HepG2 (cell line): ENCODE results near the gene KRT24. TPM values are rescaled to one million over a fixed set of nuclear protein-coding genes. Genes with fewer than 3 reads are reported as not detected.

ENCODE experiments used
- ATAC-seq: fragments of 200-7000 bp; cut with Tn5 transposase; 3 replicates; pipeline ENCODE4 v1.9.1; 2020; ENCODE audit warnings: mild to moderate bottlenecking, moderate library complexity
- BruUV-seq: library from RNA; stranded (reverse); fragments of 400-500 nt; replicated peaks from 2 replicates; lab custom pipeline; 2021; lab: Mats Ljungman, UMichigan
- CTCF ChIA-PET: fragments of 300-600 bp; formaldehyde crosslinking; extraction: SDS; loops from one replicate; lab custom pipeline; 2021; ENCODE audit warnings: low total read pairs, inconsistent platforms, low intra/inter-chr PET ratio; lab: Yijun Ruan, JAX
- POLR2A ChIA-PET: fragments of 350-600 bp; sonication (Branson Sonifier 250); formaldehyde crosslinking; loops from one replicate; lab custom pipeline; 2020; ENCODE audit warnings: antibody characterized with exemption, inconsistent platforms; lab: Yijun Ruan, JAX
- DNase-seq: peaks from one replicate; pipeline ENCODE4 v3.0.0-alpha.2; 2015; ENCODE audit warnings: low spot score
- FAIRE-seq: peaks from 3 replicates; lab custom pipeline; 2011; peaks lifted over from hg19 to GRCh38; lab: Jason Lieb, UNC
- H2AFZ ChIP-seq: one replicate; pipeline ENCODE4 v1.6.1; 2011; ENCODE audit warnings: low read length, inconsistent platforms
- H3K27ac ChIP-seq: fragments of 300-600 bp; 3 replicates; pipeline ENCODE4 v1.8.0; 2011; ENCODE audit warnings: mixed run types, mild to moderate bottlenecking, mixed read lengths, low read length, inconsistent platforms; ENCODE audit not compliant: insufficient read depth; ENCODE audit errors: extremely low read length
- H3K27me3 ChIP-seq, 2 experiments: fragments of 200-600 bp in 1 of 2; 2 replicates in 1 of 2; 3 replicates in 1 of 2; pipeline versions ENCODE4 v1.6.0 to v1.8.0; 2011; ENCODE audit warnings: low read length in 2 of 2, mild to moderate bottlenecking in 2 of 2, moderate library complexity in 2 of 2, inconsistent platforms in 1 of 2; ENCODE audit not compliant: insufficient read depth in 2 of 2, control insufficient read depth in 1 of 2
- H3K36me3 ChIP-seq, 2 experiments: fragments of 200-600 bp in 1 of 2; replicated peaks in 1 of 2; 2 replicates in 1 of 2; 3 replicates in 1 of 2; pipeline versions ENCODE4 v1.5.1 to v1.8.0; 2011; ENCODE audit warnings: low read length in 2 of 2, inconsistent platforms in 1 of 2; ENCODE audit not compliant: insufficient read depth in 2 of 2, control insufficient read depth in 1 of 2
- H3K4me1 ChIP-seq: 2 replicates; pipeline ENCODE4 v1.5.1; 2012; ENCODE audit warnings: low read length, inconsistent platforms; ENCODE audit not compliant: insufficient read depth
- H3K4me2 ChIP-seq: 2 replicates; pipeline ENCODE4 v1.6.0; 2011; ENCODE audit warnings: low read depth, low read length, inconsistent platforms
- H3K4me3 ChIP-seq, 3 experiments: fragments of 200-600 bp in 1 of 3; sonication (generic), shearing (Covaris generic) in 1 of 3; replicated peaks in 1 of 3; 2 replicates each; pipeline ENCODE4 v1.5.1; 2011 to 2016; ENCODE audit warnings: low read length in 3 of 3, inconsistent platforms in 2 of 3, low read depth in 2 of 3, mild to moderate bottlenecking in 2 of 3, control low read depth in 1 of 3, mixed read lengths in 1 of 3; ENCODE audit not compliant: insufficient read depth in 1 of 3
- H3K79me2 ChIP-seq: one replicate; pipeline ENCODE4 v1.6.1; 2011; ENCODE audit warnings: low read length, inconsistent platforms; ENCODE audit not compliant: insufficient read depth
- H3K9ac ChIP-seq: 2 replicates; pipeline ENCODE4 v1.6.0; 2011; ENCODE audit warnings: mild to moderate bottlenecking, low read depth, low read length, inconsistent platforms; ENCODE audit not compliant: insufficient read depth
- H3K9me3 ChIP-seq: 2 replicates; pipeline ENCODE4 v1.5.1; 2012; ENCODE audit warnings: mild to moderate bottlenecking, low read length
- H4K20me1 ChIP-seq: 2 replicates; pipeline ENCODE4 v1.6.0; 2011; ENCODE audit warnings: inconsistent platforms, mild to moderate bottlenecking, low read length, moderate library complexity; ENCODE audit not compliant: insufficient read depth
- FOSL2 ChIP-seq: sonication (generic); formaldehyde crosslinking; IDR thresholded peaks from 2 replicates; pipeline ENCODE4 v1.4.0; 2020; ENCODE audit warnings: missing genetic modification reagents
- HHEX ChIP-seq: IDR thresholded peaks from 2 replicates; pipeline ENCODE4 v1.6.1; 2016; ENCODE audit warnings: control low read depth
- MBD4 ChIP-seq: IDR thresholded peaks from 2 replicates; pipeline ENCODE4 v1.6.1; 2012; ENCODE audit warnings: low read length, inconsistent platforms, borderline replicate concordance
- MLLT10 ChIP-seq: sonication (generic); formaldehyde crosslinking; IDR thresholded peaks from 2 replicates; pipeline ENCODE4 v1.4.0; 2020; ENCODE audit warnings: missing genetic modification reagents
- NFATC3 ChIP-seq: sonication (generic); formaldehyde crosslinking; IDR thresholded peaks from 2 replicates; pipeline ENCODE4 v1.5.1; 2020; ENCODE audit warnings: mild to moderate bottlenecking, missing genetic modification reagents
- REPIN1 ChIP-seq: sonication (generic); formaldehyde crosslinking; IDR thresholded peaks from 2 replicates; pipeline ENCODE4 v1.8.0; 2022; ENCODE audit warnings: missing genetic modification reagents, low read depth, mild to moderate bottlenecking, borderline replicate concordance
- SAP130 ChIP-seq: IDR thresholded peaks from 2 replicates; pipeline ENCODE4 v1.6.1; 2016; ENCODE audit warnings: low read depth
- SOX13 ChIP-seq, 3 experiments: fragments of 450-650 bp in 1 of 3; sonication (generic) in 1 of 3; formaldehyde crosslinking in 1 of 3; IDR thresholded peaks in 2 of 3; conservative IDR thresholded peaks in 1 of 3; 2 replicates each; pipeline versions ENCODE4 v1.5.0 to v1.6.1; 2016 to 2020; ENCODE audit warnings: antibody characterized with exemption in 1 of 3, mild to moderate bottlenecking in 1 of 3, missing compliant biosample characterization in 1 of 3, missing genetic modification reagents in 1 of 3, moderate library complexity in 1 of 3
- SPEN ChIP-seq: sonication (generic); formaldehyde crosslinking; IDR thresholded peaks from 2 replicates; pipeline ENCODE4 v1.5.1; 2020; ENCODE audit warnings: low read depth, mild to moderate bottlenecking, missing genetic modification reagents
- TBP ChIP-seq: sonication (generic); formaldehyde crosslinking; IDR thresholded peaks from 2 replicates; pipeline ENCODE4 v1.5.0; 2020; ENCODE audit warnings: missing genetic modification reagents
- ZBTB8A ChIP-seq: sonication (generic); formaldehyde crosslinking; IDR thresholded peaks from 2 replicates; pipeline ENCODE4 v1.4.0; 2020; ENCODE audit warnings: mild to moderate bottlenecking, low read depth, missing genetic modification reagents, borderline replicate concordance
- ZKSCAN5 ChIP-seq: sonication (generic); formaldehyde crosslinking; IDR thresholded peaks from 2 replicates; pipeline ENCODE4 v1.5.1; 2020; ENCODE audit warnings: mild to moderate bottlenecking, missing genetic modification reagents
- ZNF331 ChIP-seq: sonication (generic); formaldehyde crosslinking; IDR thresholded peaks from 2 replicates; pipeline ENCODE4 v1.4.0; 2020; ENCODE audit warnings: missing genetic modification reagents
- ZNF720 ChIP-seq: sonication (generic); formaldehyde crosslinking; IDR thresholded peaks from 2 replicates; pipeline ENCODE4 v1.4.0; 2020; ENCODE audit warnings: missing genetic modification reagents
- WGBS: methylation state at CpG from one replicate; pipeline ENCODE4 v1.1.6; 2017; ENCODE audit warnings: low lambda C conversion rate; 5-methylcytosine and 5-hydroxymethylcytosine counted together
- in situ Hi-C: cut with HindIII; loops from 2 replicates; pipeline ENCODE4 v1.10.0; 2017; ENCODE audit warnings: low pct_unique_long_range_greater_than_20kb; ENCODE audit not compliant: extremely low pct_ligation_motif_present
- intact Hi-C: fragments of 100-400 bp; cut with micrococcal nuclease; formaldehyde crosslinking; loops from one replicate; pipeline ENCODE4 v1.10.0; 2022; ENCODE audit not compliant: unreplicated experiment
- polyA plus RNA-seq, 8 experiments: library from polyadenylated mRNA; depleted of rRNA in 3 of 8; stranded (reverse) in 7 of 8; unstranded in 1 of 8; fragments of >200 nt; fragmentation: Illumina TruSeq in 4 of 8; extraction: Trizol in 4 of 8; gene quantifications; 2 replicates each; pipeline versions ENCODE4 v1.2.1 to v1.2.3, GENCODE V29; 2011 to 2016; ENCODE audit warnings: low read depth in 4 of 8, missing spikeins in 1 of 8, mixed read lengths in 1 of 8; ENCODE audit not compliant: insufficient read depth in 1 of 8
- total RNA-seq, 5 experiments: library from RNA; depleted of rRNA; stranded (reverse); fragments of >200 nt; fragmentation: Illumina TruSeq; extraction: Trizol; gene quantifications; 2 replicates each; pipeline ENCODE4 v1.2.3, GENCODE V29; 2016; ENCODE audit warnings: low read depth in 1 of 5
- TF ChIP-seq, protein P1 (sequence below): sonication (generic); formaldehyde crosslinking; IDR thresholded peaks from 2 replicates; pipeline ENCODE4 v1.9.0; 2021; ENCODE audit warnings: missing genetic modification reagents, borderline replicate concordance
- TF ChIP-seq, protein P2 (sequence below): conservative IDR thresholded peaks from 2 replicates; pipeline ENCODE4 v1.6.1; 2018; ENCODE audit warnings: missing genetic modification reagents

Gene KRT24
- total and polyA plus RNA-seq, 2 of the 13 experiments (the other 11 are each of a cell fraction or from before 2014, with no cell fraction given): not detected

DNA sequence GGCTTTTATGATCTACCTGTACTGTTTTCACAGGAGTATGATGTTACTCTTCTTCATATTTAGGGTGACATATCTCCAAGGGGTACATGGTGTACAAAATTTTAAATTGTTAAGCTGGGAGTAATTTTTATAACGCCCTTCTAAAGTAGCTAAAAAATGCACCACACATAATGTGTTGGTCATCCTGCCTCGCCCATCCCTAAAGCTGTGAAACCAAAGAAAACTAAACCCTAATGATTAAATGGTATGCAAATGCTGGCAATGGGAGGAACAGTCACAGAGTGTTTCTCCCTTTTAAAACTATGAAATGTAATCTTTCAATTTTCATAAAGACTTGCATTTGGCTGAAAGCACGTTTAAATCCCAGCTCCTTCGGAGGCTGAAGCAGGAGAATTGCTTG, 2.0 kb upstream of the KRT24 start:
- no peaks in the 10 kb centered on the region for H3K79me2 ChIP-seq
- ChIA-PET CTCF (no interaction called here), POLR2A (no interaction called here)
- ATAC-seq: no peak
- FAIRE-seq: no peak
- no peaks in the 10 kb centered on the region for H4K20me1 ChIP-seq
- in situ Hi-C loops (no loop called here), intact Hi-C loops (no loop called here)
- H3K27ac ChIP-seq: no peak overlapping the region
- 24% methylated on average over 4 of the region's 4 CpGs for WGBS
- H3K9me3 ChIP-seq: no peaks in the 10 kb centered on the region
- TF ChIP-seq MBD4: no peak
- TF ChIP-seq FOSL2 (CRISPR knock-in tag): no peak
- TF ChIP-seq HHEX (CRISPR knock-in tag): no peak
- no peak for TF ChIP-seq SPEN (CRISPR knock-in tag)
- TF ChIP-seq ZNF720 (CRISPR knock-in tag): no peak
- TF ChIP-seq ZNF331 (CRISPR knock-in tag): no peak
- no peak for TF ChIP-seq ZKSCAN5 (CRISPR knock-in tag)
- no peak overlapping the region for H2AFZ ChIP-seq
- BruUV-seq: no TSS peak
- H3K4me1 ChIP-seq: peaks cover 11% of the 10 kb centered on the region
- DNase-seq: no peak
- no peak overlapping the region for H3K9ac ChIP-seq
- H3K36me3 ChIP-seq: no peaks in the 10 kb centered on the region
- H3K4me2 ChIP-seq: no peak overlapping the region
- H3K27me3 ChIP-seq: peaks cover 2 to 21% of the 10 kb centered on the region in 2 experiments; a peak in 3 of 5 replicates
- no peak overlapping the region for H3K4me3 ChIP-seq

DNA sequence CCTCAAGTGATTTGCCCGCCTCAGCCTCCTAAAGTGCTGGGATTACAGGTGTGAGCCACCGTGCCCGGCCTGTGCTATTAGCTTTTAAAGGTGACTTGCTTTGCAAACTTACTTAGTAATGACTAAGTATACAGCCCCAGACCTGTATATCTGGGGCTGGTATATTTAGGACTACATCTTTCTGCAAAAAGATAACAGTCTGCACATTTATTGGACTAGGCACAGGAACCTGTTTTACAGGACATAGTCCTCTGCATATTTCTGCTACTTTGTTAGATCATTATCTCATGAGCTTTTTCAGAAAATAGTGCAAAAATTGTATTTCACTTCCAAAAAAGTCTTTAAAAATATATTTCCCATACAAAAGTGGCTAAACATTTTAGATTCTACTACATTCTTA, 1.3 kb downstream of the KRT24 start:
- Histone ChIP-seq H3K4me1 (peaks cover under 1% of the 10 kb centered on the region; the same call in 1 of the 2 replicates), H3K4me2 (no peak overlapping the region), H2AFZ (no peak overlapping the region), H3K79me2 (no peaks in the 10 kb centered on the region), H3K4me3 (no peak overlapping the region), H3K27ac (no peak overlapping the region), H4K20me1 (no peaks in the 10 kb centered on the region), H3K9ac (no peak overlapping the region), H3K36me3 (no peaks in the 10 kb centered on the region), H3K9me3 (no peaks in the 10 kb centered on the region), H3K27me3 (peaks cover 2 to 22% of the 10 kb centered on the region in 2 experiments; a peak in 3 of 5 replicates)
- CTCF ChIA-PET: no interaction called here
- no peak for ATAC-seq
- intact Hi-C loops (no loop called here), in situ Hi-C loops (no loop called here)
- POLR2A ChIA-PET: no interaction called here
- no peak for DNase-seq
- 14% methylated on average over 3 of the region's 3 CpGs for WGBS
- FAIRE-seq: no peak
- BruUV-seq: no TSS peak
- TF ChIP-seq ZBTB8A (CRISPR knock-in tag): no peak
- TF ChIP-seq REPIN1: no peak
- no peak for TF ChIP-seq SAP130 (CRISPR knock-in tag)
- no peak for TF ChIP-seq NFATC3 (CRISPR knock-in tag)
- TF ChIP-seq, protein P1, sequence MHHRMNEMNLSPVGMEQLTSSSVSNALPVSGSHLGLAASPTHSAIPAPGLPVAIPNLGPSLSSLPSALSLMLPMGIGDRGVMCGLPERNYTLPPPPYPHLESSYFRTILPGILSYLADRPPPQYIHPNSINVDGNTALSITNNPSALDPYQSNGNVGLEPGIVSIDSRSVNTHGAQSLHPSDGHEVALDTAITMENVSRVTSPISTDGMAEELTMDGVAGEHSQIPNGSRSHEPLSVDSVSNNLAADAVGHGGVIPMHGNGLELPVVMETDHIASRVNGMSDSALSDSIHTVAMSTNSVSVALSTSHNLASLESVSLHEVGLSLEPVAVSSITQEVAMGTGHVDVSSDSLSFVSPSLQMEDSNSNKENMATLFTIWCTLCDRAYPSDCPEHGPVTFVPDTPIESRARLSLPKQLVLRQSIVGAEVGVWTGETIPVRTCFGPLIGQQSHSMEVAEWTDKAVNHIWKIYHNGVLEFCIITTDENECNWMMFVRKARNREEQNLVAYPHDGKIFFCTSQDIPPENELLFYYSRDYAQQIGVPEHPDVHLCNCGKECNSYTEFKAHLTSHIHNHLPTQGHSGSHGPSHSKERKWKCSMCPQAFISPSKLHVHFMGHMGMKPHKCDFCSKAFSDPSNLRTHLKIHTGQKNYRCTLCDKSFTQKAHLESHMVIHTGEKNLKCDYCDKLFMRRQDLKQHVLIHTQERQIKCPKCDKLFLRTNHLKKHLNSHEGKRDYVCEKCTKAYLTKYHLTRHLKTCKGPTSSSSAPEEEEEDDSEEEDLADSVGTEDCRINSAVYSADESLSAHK (CRISPR knock-in tag): no peak
- TF ChIP-seq SOX13 (IDR thresholded peaks at IDR 0.05): no peak
- no peak for TF ChIP-seq SOX13 (CRISPR knock-in tag; conservative IDR thresholded peaks at IDR 0.05 in 1 of 2, IDR thresholded peaks at IDR 0.05 in 1 of 2)
- TF ChIP-seq, protein P2, sequence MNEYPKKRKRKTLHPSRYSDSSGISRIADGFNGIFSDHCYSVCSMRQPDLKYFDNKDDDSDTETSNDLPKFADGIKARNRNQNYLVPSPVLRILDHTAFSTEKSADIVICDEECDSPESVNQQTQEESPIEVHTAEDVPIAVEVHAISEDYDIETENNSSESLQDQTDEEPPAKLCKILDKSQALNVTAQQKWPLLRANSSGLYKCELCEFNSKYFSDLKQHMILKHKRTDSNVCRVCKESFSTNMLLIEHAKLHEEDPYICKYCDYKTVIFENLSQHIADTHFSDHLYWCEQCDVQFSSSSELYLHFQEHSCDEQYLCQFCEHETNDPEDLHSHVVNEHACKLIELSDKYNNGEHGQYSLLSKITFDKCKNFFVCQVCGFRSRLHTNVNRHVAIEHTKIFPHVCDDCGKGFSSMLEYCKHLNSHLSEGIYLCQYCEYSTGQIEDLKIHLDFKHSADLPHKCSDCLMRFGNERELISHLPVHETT (CRISPR knock-in tag): no peak
- TF ChIP-seq TBP (CRISPR knock-in tag): no peak
- no peak for TF ChIP-seq MLLT10
